Testis (tissue), 2 donors: Measurements from ENCODE around the gene ZNF540.

Experiments used
- CTCF ChIP-seq, 3 experiments: fragments of 450-650 bp in 2 of 3; fragments of 200-600 bp in 1 of 3; sonication (generic) in 1 of 3; IDR thresholded peaks; one replicate each; pipeline ENCODE4 v1.5.1; 2016 to 2019; ENCODE audit warnings: antibody characterized with exemption in 3 of 3, mild to moderate bottlenecking in 2 of 3, moderate library complexity in 1 of 3
- POLR2A ChIP-seq: fragments of 450-650 bp; IDR thresholded peaks from one replicate; pipeline ENCODE4 v1.6.1; 2017; ENCODE audit warnings: antibody characterized with exemption, mild to moderate bottlenecking, moderate library complexity

DNA sequence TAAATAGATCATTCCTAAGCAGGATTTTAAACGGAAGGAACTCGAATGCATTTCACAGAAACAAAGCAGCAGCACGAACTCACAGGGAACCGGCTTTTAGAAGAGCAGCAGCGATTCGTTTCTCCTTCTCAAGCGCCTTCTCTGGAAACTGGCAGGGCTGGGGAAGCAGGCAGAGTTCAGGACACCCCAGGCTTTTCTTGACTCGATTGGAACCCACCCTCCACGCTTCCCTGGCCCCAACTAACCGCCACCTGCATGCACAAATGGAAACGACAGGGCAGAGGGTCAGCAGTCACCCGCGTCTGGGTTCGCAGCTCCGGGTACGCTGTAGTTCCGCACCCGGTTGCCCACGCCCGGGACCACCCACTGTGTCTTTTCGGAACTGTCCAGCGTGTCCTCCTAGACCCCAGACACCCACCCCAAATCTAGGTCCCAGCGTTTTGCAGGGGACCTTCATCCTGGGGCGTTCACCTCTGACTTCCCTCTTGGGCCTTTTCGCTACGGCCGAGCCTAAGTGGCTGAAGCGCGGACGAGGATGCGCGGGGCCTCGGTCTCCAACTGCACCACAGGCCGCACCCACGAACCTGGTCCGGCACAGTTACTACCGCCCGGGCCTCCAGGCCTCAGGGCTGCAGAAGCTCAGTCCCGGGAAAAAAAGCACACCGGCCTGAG is 60.1 kb downstream of the ZNF540 start:
- TF ChIP-seq CTCF (IDR thresholded peaks at IDR 0.05) (no peak), POLR2A (no peak)
